IMR-90 (cell line): Measurements from ENCODE around the gene ARHGEF2. TPM values are rescaled to one million over a fixed set of nuclear protein-coding genes. Genes with fewer than 3 reads are reported as not detected.

ENCODE experiments used
- ATAC-seq: fragments of 200-7000 bp; cut with Tn5 transposase; 2 replicates; pipeline ENCODE4 v1.9.1; 2020; ENCODE audit warnings: low read depth, mild to moderate bottlenecking, moderate library complexity
- BruUV-seq: library from RNA; stranded (reverse); fragments of 400-500 nt; replicated peaks from 2 replicates; lab custom pipeline; 2021; lab: Mats Ljungman, UMichigan
- CTCF ChIA-PET: fragments of 300-600 bp; formaldehyde crosslinking; extraction: SDS; loops from one replicate; lab custom pipeline; 2021; ENCODE audit warnings: antibody characterized with exemption; lab: Yijun Ruan, JAX
- POLR2A ChIA-PET: fragments of 300-600 bp; sonication (Branson Sonifier 250); formaldehyde crosslinking; loops from one replicate; lab custom pipeline; 2022; ENCODE audit warnings: antibody characterized with exemption; ENCODE audit not compliant: unreplicated experiment; lab: Charles Lee
- DNase-seq: peaks from one replicate; pipeline ENCODE4 v3.0.0; 2013
- H2AFZ ChIP-seq: replicated peaks from 2 replicates; pipeline ENCODE3; 2013; ENCODE audit warnings: low read length, mild to moderate bottlenecking; ENCODE audit not compliant: poor library complexity
- H2AK5ac ChIP-seq: 2 replicates; pipeline ENCODE4 v1.6.1; 2013; ENCODE audit warnings: low read depth, low read length, inconsistent platforms
- H2AK9ac ChIP-seq: replicated peaks from 2 replicates; pipeline ENCODE3; 2013; ENCODE audit warnings: mild to moderate bottlenecking, low read depth, low read length, moderate library complexity; ENCODE audit not compliant: poor library complexity
- H2BK120ac ChIP-seq: 2 replicates; pipeline ENCODE4 v1.6.1; 2013; ENCODE audit warnings: low read depth, low read length, inconsistent platforms
- H2BK15ac ChIP-seq: 3 replicates; pipeline ENCODE4 v1.6.1; 2013; ENCODE audit warnings: low read depth, low read length, inconsistent platforms
- H2BK20ac ChIP-seq: 2 replicates; pipeline ENCODE4 v1.6.1; 2013; ENCODE audit warnings: low read depth, mild to moderate bottlenecking, inconsistent platforms, low read length, moderate library complexity
- H2BK5ac ChIP-seq: 2 replicates; pipeline ENCODE4 v1.6.1; 2013; ENCODE audit warnings: mild to moderate bottlenecking, low read depth, low read length, inconsistent platforms; ENCODE audit not compliant: poor library complexity, severe bottlenecking
- H3K14ac ChIP-seq: replicated peaks from 2 replicates; pipeline ENCODE4 v1.6.1; 2013; ENCODE audit warnings: low read depth, low read length, inconsistent platforms
- H3K18ac ChIP-seq: 2 replicates; pipeline ENCODE4 v1.6.1; 2013; ENCODE audit warnings: low read depth, low read length, control low read depth
- H3K23ac ChIP-seq: 2 replicates; pipeline ENCODE4 v1.6.1; 2013; ENCODE audit warnings: low read depth, low read length, inconsistent platforms
- H3K27ac ChIP-seq: 2 replicates; pipeline ENCODE4 v1.5.1; 2013; ENCODE audit warnings: mild to moderate bottlenecking, control low read depth, low read length; ENCODE audit not compliant: insufficient read depth
- H3K27me3 ChIP-seq: 2 replicates; pipeline ENCODE4 v1.6.1; 2013; ENCODE audit warnings: low read length; ENCODE audit not compliant: control insufficient read depth, insufficient read depth
- H3K36me3 ChIP-seq: 2 replicates; pipeline ENCODE4 v1.6.1; 2013; ENCODE audit warnings: low read length, mixed read lengths; ENCODE audit not compliant: control insufficient read depth, insufficient read depth
- H3K4ac ChIP-seq: 2 replicates; pipeline ENCODE4 v1.6.1; 2013; ENCODE audit warnings: low read depth, low read length, inconsistent platforms
- H3K4me1 ChIP-seq: 2 replicates; pipeline ENCODE4 v1.6.1; 2013; ENCODE audit warnings: low read length, mixed read lengths; ENCODE audit not compliant: control insufficient read depth, insufficient read depth
- H3K4me2 ChIP-seq: 2 replicates; pipeline ENCODE4 v1.6.1; 2013; ENCODE audit warnings: low read depth, mild to moderate bottlenecking, control low read depth, low read length, moderate library complexity
- H3K4me3 ChIP-seq: 2 replicates; pipeline ENCODE4 v1.5.1; 2013; ENCODE audit warnings: low read depth, mild to moderate bottlenecking, control low read depth, low read length, moderate library complexity; ENCODE audit not compliant: insufficient read depth
- H3K56ac ChIP-seq: 2 replicates; pipeline ENCODE4 v1.6.1; 2013; ENCODE audit warnings: low read length, inconsistent platforms; ENCODE audit not compliant: insufficient read depth; ENCODE audit errors: extremely low read depth
- H3K79me1 ChIP-seq, 2 experiments: 2 replicates each; pipeline ENCODE4 v1.6.1; 2013; ENCODE audit warnings: low read length in 2 of 2, inconsistent platforms in 1 of 2, low read depth in 1 of 2
- H3K9ac ChIP-seq: 2 replicates; pipeline ENCODE4 v1.6.1; 2013; ENCODE audit warnings: low read depth, low read length, control low read depth
- H3K9me1 ChIP-seq: 2 replicates; pipeline ENCODE4 v1.6.1; 2013; ENCODE audit warnings: low read length, inconsistent platforms; ENCODE audit not compliant: insufficient read depth
- H3K9me3 ChIP-seq: 2 replicates; pipeline ENCODE4 v1.6.1; 2013; ENCODE audit warnings: low read length; ENCODE audit not compliant: control insufficient read depth, insufficient read depth
- H4K20me1 ChIP-seq: 2 replicates; pipeline ENCODE4 v1.6.1; 2013; ENCODE audit warnings: low read length, inconsistent platforms; ENCODE audit not compliant: insufficient read depth
- H4K5ac ChIP-seq: 2 replicates; pipeline ENCODE4 v1.6.1; 2013; ENCODE audit warnings: mild to moderate bottlenecking, low read depth, low read length, control low read depth
- H4K8ac ChIP-seq, 2 experiments: 2 replicates each; pipeline ENCODE4 v1.6.1; 2013; ENCODE audit warnings: low read depth in 2 of 2, low read length in 2 of 2, control low read depth in 1 of 2, inconsistent platforms in 1 of 2
- H4K91ac ChIP-seq: 2 replicates; pipeline ENCODE4 v1.6.1; 2013; ENCODE audit warnings: low read depth, low read length, inconsistent platforms; ENCODE audit not compliant: insufficient read depth
- BHLHE40 ChIP-seq: fragments of 150-350 bp; IDR thresholded peaks from 2 replicates; pipeline ENCODE4 v1.6.1; 2016; ENCODE audit warnings: mild to moderate bottlenecking, low read depth, low read length
- CEBPB ChIP-seq: IDR thresholded peaks from 2 replicates; pipeline ENCODE4 v1.6.1; 2012; ENCODE audit warnings: low read depth, low read length, improper control_type of control experiment
- CHD1 ChIP-seq: IDR thresholded peaks from 2 replicates; pipeline ENCODE4 v1.6.1; 2012; ENCODE audit warnings: low read depth, low read length, improper control_type of control experiment
- CTCF ChIP-seq: conservative IDR thresholded peaks from 2 replicates; pipeline ENCODE4 v1.5.1; 2012; ENCODE audit warnings: mild to moderate bottlenecking, low read depth, low read length, improper control_type of control experiment
- FOS ChIP-seq: fragments of 150-350 bp; IDR thresholded peaks from 2 replicates; pipeline ENCODE4 v1.6.1; 2016; ENCODE audit warnings: low read depth, low read length
- MAZ ChIP-seq: IDR thresholded peaks from 2 replicates; pipeline ENCODE4 v1.6.1; 2012; ENCODE audit warnings: low read depth, mild to moderate bottlenecking, low read length, improper control_type of control experiment, moderate library complexity, borderline replicate concordance
- POLR2A ChIP-seq: IDR thresholded peaks from 2 replicates; pipeline ENCODE4 v1.6.1; 2012; ENCODE audit warnings: mild to moderate bottlenecking, low read depth, low read length
- RAD21 ChIP-seq: IDR thresholded peaks from 2 replicates; pipeline ENCODE4 v1.6.1; 2012; ENCODE audit warnings: low read length, improper control_type of control experiment
- RCOR1 ChIP-seq: IDR thresholded peaks from 2 replicates; pipeline ENCODE4 v1.6.1; 2012; ENCODE audit warnings: mild to moderate bottlenecking, low read length, improper control_type of control experiment; ENCODE audit not compliant: insufficient replicate concordance
- RFX5 ChIP-seq: IDR thresholded peaks from 2 replicates; pipeline ENCODE4 v1.8.0; 2012; ENCODE audit warnings: low read depth, mild to moderate bottlenecking, low read length, moderate library complexity
- SMC3 ChIP-seq: fragments of 150-350 bp; IDR thresholded peaks from 2 replicates; pipeline ENCODE4 v1.6.1; 2016; ENCODE audit warnings: low read depth, mild to moderate bottlenecking, antibody characterized with exemption, low read length, moderate library complexity
- WGBS, 2 experiments: methylation state at CpG; one replicate each; pipeline versions ENCODE4 v1.1.5 to v1.1.7; 2013; ENCODE audit warnings: missing lambda C conversion rate in 2 of 2; ENCODE audit not compliant: insufficient read length in 1 of 2; ENCODE audit errors: extremely low coverage in 2 of 2; 5-methylcytosine and 5-hydroxymethylcytosine counted together
- dilution Hi-C: fragments of 300-500 bp; cut with HindIII; formaldehyde crosslinking; loops from one replicate; pipeline ENCODE4 v1.14.3; 2018; ENCODE audit warnings: low sequenced_read_pairs; ENCODE audit not compliant: unreplicated experiment
- in situ Hi-C: fragments of 300-500 bp; cut with MboI; formaldehyde crosslinking; loops from 3 replicates; pipeline ENCODE4 v1.14.3; 2019; ENCODE audit warnings: low sequenced_read_pairs, inconsistent platforms, mixed read lengths
- intact Hi-C: fragments of 100-400 bp; cut with micrococcal nuclease; formaldehyde crosslinking; loops from 2 replicates; pipeline ENCODE4 v1.10.0; 2022
- polyA plus RNA-seq, 3 experiments: library from polyadenylated mRNA; depleted of rRNA; stranded (reverse); fragments of >200 nt; gene quantifications; 2 replicates each; pipeline ENCODE4 v1.2.3, GENCODE V29; 2012; ENCODE audit warnings: low replicate concordance in 1 of 3
- total RNA-seq: library from RNA; depleted of rRNA; stranded (reverse); fragments of >200 nt; gene quantifications from 2 replicates; pipeline ENCODE4 v1.2.3, GENCODE V29; 2012
- TF ChIP-seq, protein P1 (sequence below): fragments of 150-350 bp; IDR thresholded peaks from 2 replicates; pipeline ENCODE4 v1.6.1; 2017; ENCODE audit warnings: mild to moderate bottlenecking, antibody characterized with exemption, low read length, low read depth
- TF ChIP-seq, protein P2 (sequence below): fragments of 150-350 bp; IDR thresholded peaks from 2 replicates; pipeline ENCODE4 v1.6.1; 2016; ENCODE audit warnings: low read depth, mild to moderate bottlenecking, low read length, moderate library complexity, borderline replicate concordance

The ARHGEF2 gene
- total and polyA plus RNA-seq, 2 of the 4 experiments (the other 2 are of a cell fraction) = 91.8 to 117 TPM

DNA sequence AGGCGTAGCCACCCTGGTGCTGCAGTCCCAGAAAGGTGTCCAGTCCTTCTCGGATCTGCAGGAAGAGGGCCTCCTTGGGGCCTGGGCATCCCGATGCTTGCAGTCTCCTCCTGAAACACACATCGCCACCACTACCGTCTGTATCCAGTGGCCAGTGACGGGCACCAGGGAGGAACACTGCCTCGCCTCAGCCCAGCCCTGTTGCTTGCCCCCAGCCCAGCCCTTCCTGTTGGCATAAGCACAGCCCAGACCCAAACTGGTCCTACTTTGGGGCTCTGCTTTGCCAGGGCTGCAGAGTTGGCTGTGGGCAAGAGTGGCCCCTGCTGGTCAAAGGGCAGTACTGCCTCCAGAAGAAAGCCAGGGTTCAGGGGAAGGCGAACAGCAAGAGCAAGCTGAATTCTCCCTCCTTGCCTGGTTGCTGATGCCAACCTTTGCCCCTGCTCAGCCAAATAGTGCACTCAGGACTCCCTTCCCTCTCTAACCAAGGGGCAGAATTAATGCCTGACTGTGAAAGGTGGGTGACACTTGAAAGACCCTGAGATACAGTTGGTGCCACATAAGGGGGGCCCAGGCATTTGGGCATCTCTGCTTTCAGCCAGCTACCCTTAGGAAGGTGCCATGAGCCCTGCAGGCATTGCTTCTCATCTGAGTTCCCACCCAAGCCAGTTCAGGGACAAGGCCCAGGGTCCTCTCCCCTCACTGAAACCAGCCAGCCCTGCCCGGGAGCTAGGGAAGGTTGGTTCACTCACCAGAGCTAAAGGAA is 11.1 kb upstream of the ARHGEF2 start:
- H2AFZ ChIP-seq = peak overlapping the region; percentile 96
- H2BK120ac ChIP-seq = peak overlapping the region; percentile 92
- H3K4me3 ChIP-seq = no peak overlapping the region
- intact Hi-C loops (loop anchor here (1.0 kb wide), 2 partner anchors 27 to 51 kb away; no protein-coding TSS in a partner anchor), dilution Hi-C loops (no loop called here), in situ Hi-C loops (loop anchor here (5.0 kb wide), 1 partner anchor 52 kb away; no protein-coding TSS in a partner anchor)
- TF ChIP-seq, protein P1, sequence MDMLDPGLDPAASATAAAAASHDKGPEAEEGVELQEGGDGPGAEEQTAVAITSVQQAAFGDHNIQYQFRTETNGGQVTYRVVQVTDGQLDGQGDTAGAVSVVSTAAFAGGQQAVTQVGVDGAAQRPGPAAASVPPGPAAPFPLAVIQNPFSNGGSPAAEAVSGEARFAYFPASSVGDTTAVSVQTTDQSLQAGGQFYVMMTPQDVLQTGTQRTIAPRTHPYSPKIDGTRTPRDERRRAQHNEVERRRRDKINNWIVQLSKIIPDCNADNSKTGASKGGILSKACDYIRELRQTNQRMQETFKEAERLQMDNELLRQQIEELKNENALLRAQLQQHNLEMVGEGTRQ = no peak
- no peak for TF ChIP-seq BHLHE40
- TF ChIP-seq, protein P2, sequence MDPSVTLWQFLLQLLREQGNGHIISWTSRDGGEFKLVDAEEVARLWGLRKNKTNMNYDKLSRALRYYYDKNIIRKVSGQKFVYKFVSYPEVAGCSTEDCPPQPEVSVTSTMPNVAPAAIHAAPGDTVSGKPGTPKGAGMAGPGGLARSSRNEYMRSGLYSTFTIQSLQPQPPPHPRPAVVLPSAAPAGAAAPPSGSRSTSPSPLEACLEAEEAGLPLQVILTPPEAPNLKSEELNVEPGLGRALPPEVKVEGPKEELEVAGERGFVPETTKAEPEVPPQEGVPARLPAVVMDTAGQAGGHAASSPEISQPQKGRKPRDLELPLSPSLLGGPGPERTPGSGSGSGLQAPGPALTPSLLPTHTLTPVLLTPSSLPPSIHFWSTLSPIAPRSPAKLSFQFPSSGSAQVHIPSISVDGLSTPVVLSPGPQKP = no peak
- no peak for TF ChIP-seq CHD1
- peak; percentile 57; the same call in 1 of the 2 replicates for TF ChIP-seq POLR2A
- peak; percentile 89 for TF ChIP-seq SMC3
- TF ChIP-seq CTCF = peak; percentile 95
- TF ChIP-seq RFX5 = no peak
- no peak for TF ChIP-seq MAZ
- TF ChIP-seq RCOR1 = no peak
- TF ChIP-seq CEBPB = no peak
- peak; percentile 98 for TF ChIP-seq RAD21
- no peak for TF ChIP-seq FOS
- peak overlapping the region; percentile 83 for H2BK20ac ChIP-seq
- peak overlapping the region; percentile 16 for H3K9ac ChIP-seq
- whole genome bisulfite sequencing, 2 experiments = 20% methylated on average over 6 of the region's 9 CpGs; no CpG with 5 or more reads in 1 of the 2 experiments
- H3K4me1 ChIP-seq = peaks cover 10% of the 10 kb centered on the region
- DNase-seq (peak; percentile 61), ATAC-seq (peak; percentile 98)
- peak overlapping the region; percentile 73; the same call in 1 of the 2 replicates for H4K5ac ChIP-seq
- H3K4me2 ChIP-seq = peak overlapping the region; percentile 35; the same call in 1 of the 2 replicates
- peak overlapping the region; percentile 77 for H3K14ac ChIP-seq
- H3K18ac ChIP-seq = no peak overlapping the region; the same call in 1 of the 2 replicates
- H3K27ac ChIP-seq = peak overlapping the region; percentile 8; the same call in 1 of the 2 replicates
- peaks cover 0 to 7% of the 10 kb centered on the region in 2 experiments; a peak in 1 of 4 replicates for H3K79me1 ChIP-seq
- H3K9me3 ChIP-seq = no peaks in the 10 kb centered on the region
- H3K4ac ChIP-seq = peak overlapping the region; percentile 89
- H3K9me1 ChIP-seq = peaks cover 2% of the 10 kb centered on the region; the same call in 1 of the 2 replicates
- H3K36me3 ChIP-seq = no peaks in the 10 kb centered on the region
- H2AK5ac ChIP-seq = peak overlapping the region; percentile 84
- H2BK15ac ChIP-seq = peak overlapping the region; percentile 78; the same call in 1 of the 3 replicates
- peak overlapping the region; percentile 13; the same call in 1 of the 2 replicates for H3K23ac ChIP-seq
- ChIA-PET POLR2A (interaction anchor here (0.6 kb wide), 1 partner anchor 21 kb away, joined by 3 read pairs; no protein-coding TSS in a partner anchor), CTCF (interaction anchor here (0.6 to 1.3 kb wide), 11 partner anchors 8 to 67 kb away, joined by 3 to 11 read pairs (median 4); partner anchors contain the start of genes KHDC4 and SSR2)
- peak overlapping the region; percentile 91 for H4K91ac ChIP-seq
- no peaks in the 10 kb centered on the region for H3K27me3 ChIP-seq
- no peak overlapping the region for H3K56ac ChIP-seq
- peak overlapping the region; percentile 80 for H2AK9ac ChIP-seq
- no peak overlapping the region for H2BK5ac ChIP-seq
- peak overlapping the region; percentile 17 to 91; a peak in 2 of 4 replicates for H4K8ac ChIP-seq
- no TSS peak for BruUV-seq
- H4K20me1 ChIP-seq = no peaks in the 10 kb centered on the region
